GM21723 (cell line): ENCODE results near the gene TUSC2.

Source experiments
- ATAC-seq: cut with Tn5 transposase; IDR thresholded peaks from one replicate; pipeline ENCODE4 v1.9.1; 2021; ENCODE audit warnings: mild to moderate bottlenecking, moderate library complexity; ENCODE audit not compliant: unreplicated experiment

The TUSC2 gene

DNA sequence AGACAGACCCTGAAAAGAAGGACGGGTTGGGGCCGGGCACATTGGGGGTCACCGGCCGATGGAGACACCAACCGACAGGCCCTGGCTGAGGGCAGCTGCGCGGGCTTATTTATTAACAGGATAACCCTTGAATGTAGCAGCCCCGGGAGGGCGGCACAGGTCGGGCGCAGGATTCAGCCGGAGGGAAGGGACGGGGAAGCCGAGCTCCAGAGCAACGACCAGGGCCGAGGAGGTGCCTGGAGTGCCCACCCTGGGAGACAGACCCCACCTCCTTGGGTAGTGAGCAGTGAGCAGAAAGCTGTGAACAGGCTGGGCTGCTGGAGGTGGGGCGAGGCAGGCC, 51.3 kb downstream of the TUSC2 start:
- ATAC-seq = no peak

DNA sequence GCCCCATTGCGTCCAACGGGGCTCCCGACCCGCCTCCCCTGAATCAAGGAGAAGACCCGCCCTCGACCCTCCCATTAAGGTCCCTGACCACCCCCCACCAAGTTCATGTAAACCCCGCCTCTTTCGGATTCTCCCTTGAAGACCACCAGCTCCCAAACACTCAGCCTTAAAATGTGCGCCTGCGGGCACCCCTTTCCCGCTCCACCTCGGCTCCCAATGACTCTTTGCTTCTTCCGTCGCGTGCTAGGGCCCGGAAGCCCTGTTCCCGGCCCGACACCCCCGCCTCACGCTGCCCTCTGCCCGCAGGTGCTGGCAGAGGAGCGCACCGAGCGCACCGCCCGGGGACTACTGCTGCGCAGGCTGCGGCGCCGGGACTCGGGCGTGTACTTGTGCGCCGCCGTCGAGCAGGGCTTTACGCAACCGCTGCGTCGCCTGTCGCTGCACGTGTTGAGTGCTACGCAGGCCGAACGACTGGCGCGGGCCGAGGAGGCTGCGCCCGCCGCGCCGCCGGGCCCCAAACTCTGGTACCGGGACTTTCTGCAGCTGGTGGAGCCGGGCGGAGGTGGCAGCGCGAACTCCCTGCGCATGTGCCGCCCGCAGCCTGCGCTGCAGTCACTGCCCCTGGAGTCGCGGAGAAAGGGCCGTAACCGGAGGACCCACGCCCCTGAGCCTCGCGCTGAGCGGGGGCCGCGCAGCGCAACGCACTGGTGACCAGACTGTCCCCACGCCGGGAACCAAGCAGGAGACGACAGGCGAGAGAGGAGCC, 51.8 kb downstream of the TUSC2 start:
- no peak for ATAC-seq

DNA sequence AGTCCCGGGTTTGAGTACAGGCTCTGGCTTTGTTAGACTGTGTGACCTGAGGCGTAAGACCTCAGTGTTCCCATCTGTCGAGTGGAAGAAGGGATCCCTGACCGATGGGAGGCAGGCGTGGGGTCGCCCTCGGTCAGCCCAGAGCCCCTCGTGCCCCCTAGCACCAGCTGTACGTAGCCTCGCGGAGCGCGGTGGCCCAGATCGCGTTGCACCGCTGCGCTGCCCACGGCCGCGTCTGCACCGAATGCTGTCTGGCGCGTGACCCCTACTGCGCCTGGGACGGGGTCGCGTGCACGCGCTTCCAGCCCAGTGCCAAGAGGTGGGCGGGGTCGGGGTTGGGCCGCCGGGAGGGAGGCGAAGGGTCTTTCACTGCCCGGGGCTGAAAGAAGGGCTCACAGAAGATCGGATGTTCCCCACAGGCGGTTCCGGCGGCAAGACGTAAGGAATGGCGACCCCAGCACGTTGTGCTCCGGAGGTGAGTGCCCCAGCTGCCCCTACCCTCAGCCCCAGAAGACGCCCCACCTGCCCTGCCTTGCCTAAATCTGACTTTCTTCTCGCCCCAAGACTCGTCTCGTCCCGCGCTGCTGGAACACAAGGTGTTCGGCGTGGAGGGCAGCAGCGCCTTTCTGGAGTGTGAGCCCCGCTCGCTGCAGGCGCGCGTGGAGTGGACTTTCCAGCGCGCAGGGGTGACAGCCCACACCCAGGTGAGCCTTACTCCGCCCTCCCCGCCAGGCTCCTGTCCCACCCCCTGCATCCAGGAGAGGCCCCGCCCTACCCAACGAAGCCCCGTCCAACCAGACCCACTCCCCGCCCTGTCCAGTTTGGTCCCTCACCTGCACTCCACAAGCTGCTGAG, 52.7 kb downstream of the TUSC2 start:
- no peak for ATAC-seq
